GM10248 (cell line): ENCODE measurements around the gene PHYH.

Source experiments
- CTCF ChIA-PET: fragments of 300-600 bp; sonication (Branson Sonifier 250); formaldehyde crosslinking; extraction: SDS; loops from one replicate; lab custom pipeline; 2021; ENCODE audit warnings: antibody characterized with exemption; lab: Yijun Ruan, JAX
- POLR2A ChIA-PET: fragments of 350-650 bp; sonication (Branson Sonifier 250); formaldehyde crosslinking; extraction: SDS; loops from one replicate; lab custom pipeline; 2020; ENCODE audit warnings: antibody characterized with exemption; lab: Yijun Ruan, JAX
- DNase-seq: peaks from one replicate; pipeline ENCODE4 v3.0.0; 2012; ENCODE audit errors: extremely low spot score
- CTCF ChIP-seq: IDR thresholded peaks from 2 replicates; pipeline ENCODE4 v1.5.1; 2012; ENCODE audit warnings: mild to moderate bottlenecking, low read depth; ENCODE audit errors: extremely low read depth, missing control alignments, control extremely low read depth

PHYH gene

GRCh38 chr10:13299437-13300287, at the start of gene PHYH:
PHYH (minus strand) TSS chr10:13300064; CDS start chr10:13300042, 22 bp downstream.
- TF ChIP-seq CTCF, result no peak
- DNase-seq, result peak; percentile 90
- CTCF ChIA-PET, result interaction anchor here (0.7 to 7.3 kb wide), 9 partner anchors 8 to 138 kb away, joined by 3 to 64 read pairs (median 4); partner anchors contain the start of gene MCM10
- POLR2A ChIA-PET, result interaction anchor here (0.7 kb wide), 1 partner anchor 1062 kb away, joined by 6 read pairs; no protein-coding TSS in a partner anchor

DNA sequence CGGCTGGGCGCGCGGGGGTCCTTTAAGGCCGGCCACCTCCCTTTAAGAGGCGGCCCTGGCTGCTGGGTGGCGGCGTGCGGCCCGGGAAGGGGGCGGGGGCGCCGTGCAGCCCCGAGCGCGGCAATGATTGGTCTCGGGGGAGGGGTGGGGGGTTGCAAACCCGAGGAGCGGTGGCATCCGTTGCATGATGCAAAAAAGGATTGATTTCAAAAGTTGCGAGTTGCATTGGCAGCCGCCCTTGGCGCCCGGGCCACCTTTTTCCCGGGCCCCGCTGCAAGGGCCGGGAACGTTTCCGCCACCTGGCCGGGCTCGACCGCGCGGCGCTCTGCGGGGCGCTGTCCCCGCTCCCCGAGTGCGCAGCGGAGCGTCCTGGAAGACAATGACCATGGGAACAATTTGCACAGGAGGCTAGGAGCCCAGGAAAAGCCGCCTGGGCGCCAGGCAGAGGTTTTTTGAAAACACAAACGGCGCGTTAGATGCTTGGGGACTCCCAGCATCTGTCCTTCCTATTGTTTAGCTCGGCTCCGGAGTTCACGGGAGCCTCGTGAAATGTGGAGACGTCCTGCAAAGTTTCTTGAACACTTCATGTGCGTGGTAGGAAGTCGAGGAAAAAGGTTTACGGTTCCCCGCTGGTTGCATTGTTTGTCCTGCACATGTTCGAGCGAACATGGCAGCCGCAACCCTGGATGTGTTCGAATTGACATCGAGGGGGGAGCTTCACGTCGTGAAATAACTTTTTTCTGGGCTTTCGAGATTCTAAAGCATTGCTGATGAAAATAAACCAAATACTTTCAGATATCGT, 48.6 kb upstream of the PHYH start, which contains the start of gene SEPHS1:
Gene SEPHS1, minus strand, starts transcription at position 78 of the 802 bp plus-strand sequence. CDS start 3,343 bp downstream, outside the sequence.
- POLR2A ChIA-PET, result no interaction called here
- CTCF ChIA-PET, result interaction anchor here (0.9 to 5.1 kb wide), 3 partner anchors 19 to 45 kb away, joined by 3 to 27 read pairs (median 14); no protein-coding TSS in a partner anchor
- peak; percentile 87 for DNase-seq
- TF ChIP-seq CTCF, result no peak

- CTCF ChIA-PET, result no interaction called here
- DNase-seq, result peak; percentile 79
- no peak for TF ChIP-seq CTCF
- POLR2A ChIA-PET, result interaction anchor here (1.0 kb wide), 1 partner anchor 12 kb away, joined by 3 read pairs; no protein-coding TSS in a partner anchor
These were observed 47.8 kb upstream of the PHYH start for GRCh38 chr10:13347500-13348156.

- POLR2A ChIA-PET, result interaction anchor here (1.0 kb wide), 1 partner anchor 12 kb away, joined by 3 read pairs; no protein-coding TSS in a partner anchor
- no peak for DNase-seq
- no peak for TF ChIP-seq CTCF
- CTCF ChIA-PET, result no interaction called here
These were observed 47.2 kb upstream of the PHYH start for GRCh38 chr10:13347043-13347499.

DNA sequence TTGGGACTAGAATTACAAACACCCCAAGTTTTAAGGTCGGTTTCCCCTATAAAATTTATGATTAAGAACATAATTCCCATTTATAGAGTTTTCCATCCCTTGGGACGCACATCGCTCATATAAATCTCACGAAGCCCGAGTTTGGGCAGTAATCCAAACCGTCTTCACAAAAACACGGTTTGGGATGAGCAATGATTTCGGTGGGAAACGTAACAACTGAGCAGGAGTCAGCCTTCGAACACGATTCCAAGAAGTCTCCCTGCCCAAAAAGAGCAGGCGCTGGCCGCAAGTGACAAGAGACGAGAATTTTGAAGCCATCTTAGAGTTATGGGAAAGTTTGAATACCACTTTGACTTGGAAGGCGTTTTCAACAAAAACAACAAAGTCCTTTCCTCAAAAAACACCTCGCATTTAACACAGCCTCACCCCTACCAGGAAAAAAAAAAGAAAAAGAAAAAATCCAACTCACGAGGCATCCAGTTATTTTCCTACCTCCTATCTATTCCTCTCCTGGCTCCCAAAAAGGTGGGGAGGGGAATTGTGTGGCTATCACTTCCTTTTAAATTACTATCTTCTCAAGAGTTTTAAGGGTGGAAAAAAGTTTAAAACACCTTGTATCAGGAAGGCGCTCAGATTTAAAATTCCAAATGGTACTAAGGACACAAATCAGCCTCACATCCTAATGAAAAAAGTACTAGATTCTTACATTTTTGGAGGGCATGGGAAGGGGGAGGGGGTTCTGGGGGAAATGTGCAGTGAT, 46.6 kb upstream of the PHYH start:
- TF ChIP-seq CTCF, result no peak
- CTCF ChIA-PET, result no interaction called here
- POLR2A ChIA-PET, result interaction anchor here (1.0 kb wide), 1 partner anchor 11 kb away, joined by 3 read pairs; no protein-coding TSS in a partner anchor
- DNase-seq, result no peak
